RWPE2 (cell line): Measurements from ENCODE around the gene CNTNAP2.
"Not testable (repeated sequence)": the region's sequence is repeated elsewhere in the genome, so short reads cannot be mapped to it uniquely, and the experiment has no call there.

ENCODE experiments used
- ATAC-seq: fragments of 200-7000 bp; cut with Tn5 transposase; 3 replicates; pipeline ENCODE4 v1.9.1; 2021; ENCODE audit warnings: low read depth
- DNase-seq: peaks from one replicate; pipeline ENCODE4 v3.0.0-alpha.2; 2020; ENCODE audit warnings: low spot score
- H3K27ac ChIP-seq: fragments of 450-650 bp; 2 replicates; pipeline ENCODE4 v1.5.1; 2017; ENCODE audit warnings: mild to moderate bottlenecking; ENCODE audit not compliant: poor library complexity, severe bottlenecking
- H3K27me3 ChIP-seq: fragments of 250-450 bp; sonication (Bioruptor Pico); 2 replicates; pipeline ENCODE4 v1.5.1; 2021; ENCODE audit warnings: mild to moderate bottlenecking, moderate library complexity; ENCODE audit not compliant: insufficient read depth, poor library complexity, severe bottlenecking
- H3K36me3 ChIP-seq: fragments of 250-450 bp; sonication (Bioruptor Pico); 2 replicates; pipeline ENCODE4 v1.5.1; 2020; ENCODE audit warnings: low read depth, mild to moderate bottlenecking, moderate library complexity
- H3K4me1 ChIP-seq: fragments of 250-450 bp; sonication (Bioruptor Pico); 2 replicates; pipeline ENCODE4 v1.5.1; 2021; ENCODE audit warnings: mild to moderate bottlenecking, moderate library complexity; ENCODE audit not compliant: insufficient read depth, poor library complexity, severe bottlenecking
- H3K4me3 ChIP-seq: fragments of 250-450 bp; sonication (Bioruptor Pico); 2 replicates; pipeline ENCODE4 v1.5.1; 2021; ENCODE audit warnings: mild to moderate bottlenecking, moderate library complexity; ENCODE audit not compliant: severe bottlenecking
- H3K9me3 ChIP-seq: fragments of 250-450 bp; sonication (Bioruptor Pico); 2 replicates; pipeline ENCODE4 v1.5.1; 2021; ENCODE audit warnings: mild to moderate bottlenecking, moderate library complexity; ENCODE audit not compliant: severe bottlenecking
- TF ChIP-seq, protein P1 (sequence below): fragments of 450-650 bp; IDR thresholded peaks from one replicate; pipeline ENCODE4 v1.5.1; 2017; ENCODE audit warnings: mild to moderate bottlenecking, moderate library complexity; ENCODE audit not compliant: poor library complexity, severe bottlenecking

The CNTNAP2 gene

DNA sequence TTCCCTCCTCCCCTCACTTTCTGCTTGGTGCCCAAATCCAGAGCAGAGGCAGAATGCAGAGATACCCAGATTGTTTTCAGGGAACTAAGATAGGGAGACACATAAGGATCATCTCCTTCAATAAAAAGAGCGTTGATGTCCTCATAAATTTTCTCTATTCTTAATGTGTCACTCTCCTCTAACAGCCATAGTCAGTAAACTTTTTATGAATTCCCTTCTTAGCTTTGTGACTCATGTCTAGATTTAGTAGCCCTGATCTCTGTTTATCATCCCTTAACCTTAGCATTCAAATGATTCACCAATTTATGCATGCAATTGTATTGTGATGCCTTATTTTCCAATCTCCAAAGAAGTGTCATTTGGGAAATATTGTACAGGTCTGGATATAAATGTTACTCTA, 1478.4 kb downstream of the CNTNAP2 start:
- Histone ChIP-seq H3K9me3 (no peaks in the 10 kb centered on the region), H3K36me3 (no peaks in the 10 kb centered on the region), H3K27me3 (no peaks in the 10 kb centered on the region), H3K4me3 (no peak overlapping the region), H3K4me1 (no peaks in the 10 kb centered on the region), H3K27ac (no peak overlapping the region)
- no peak for ATAC-seq
- TF ChIP-seq, protein P1, sequence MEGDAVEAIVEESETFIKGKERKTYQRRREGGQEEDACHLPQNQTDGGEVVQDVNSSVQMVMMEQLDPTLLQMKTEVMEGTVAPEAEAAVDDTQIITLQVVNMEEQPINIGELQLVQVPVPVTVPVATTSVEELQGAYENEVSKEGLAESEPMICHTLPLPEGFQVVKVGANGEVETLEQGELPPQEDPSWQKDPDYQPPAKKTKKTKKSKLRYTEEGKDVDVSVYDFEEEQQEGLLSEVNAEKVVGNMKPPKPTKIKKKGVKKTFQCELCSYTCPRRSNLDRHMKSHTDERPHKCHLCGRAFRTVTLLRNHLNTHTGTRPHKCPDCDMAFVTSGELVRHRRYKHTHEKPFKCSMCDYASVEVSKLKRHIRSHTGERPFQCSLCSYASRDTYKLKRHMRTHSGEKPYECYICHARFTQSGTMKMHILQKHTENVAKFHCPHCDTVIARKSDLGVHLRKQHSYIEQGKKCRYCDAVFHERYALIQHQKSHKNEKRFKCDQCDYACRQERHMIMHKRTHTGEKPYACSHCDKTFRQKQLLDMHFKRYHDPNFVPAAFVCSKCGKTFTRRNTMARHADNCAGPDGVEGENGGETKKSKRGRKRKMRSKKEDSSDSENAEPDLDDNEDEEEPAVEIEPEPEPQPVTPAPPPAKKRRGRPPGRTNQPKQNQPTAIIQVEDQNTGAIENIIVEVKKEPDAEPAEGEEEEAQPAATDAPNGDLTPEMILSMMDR, result no peak
- DNase-seq, result no peak

DNA sequence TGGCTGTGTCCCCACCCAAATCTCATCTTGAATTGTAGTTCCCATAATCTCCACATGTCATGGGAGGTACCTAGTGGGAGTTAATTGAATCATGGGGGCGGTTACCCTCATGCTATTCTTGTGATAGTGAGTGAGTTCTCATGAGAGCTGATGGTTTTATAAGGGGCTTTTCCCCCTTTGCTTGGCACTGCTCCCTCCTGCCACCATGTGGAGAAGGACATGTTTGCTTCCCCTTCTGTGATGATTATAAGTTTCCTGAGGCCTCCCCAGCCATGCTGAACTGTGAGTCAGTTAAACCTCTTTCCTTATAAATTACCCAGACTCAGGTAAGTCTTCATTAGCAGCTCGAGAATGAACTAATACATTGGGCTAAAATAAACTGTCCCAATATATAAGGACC, 1482.1 kb downstream of the CNTNAP2 start:
- H3K27ac ChIP-seq, ATAC-seq, H3K4me3 ChIP-seq, DNase-seq, H3K27me3 ChIP-seq, H3K4me1 ChIP-seq, H3K36me3 ChIP-seq, H3K9me3 ChIP-seq: not testable (repeated sequence)
- TF ChIP-seq, protein P1, result peak; percentile 10

DNA sequence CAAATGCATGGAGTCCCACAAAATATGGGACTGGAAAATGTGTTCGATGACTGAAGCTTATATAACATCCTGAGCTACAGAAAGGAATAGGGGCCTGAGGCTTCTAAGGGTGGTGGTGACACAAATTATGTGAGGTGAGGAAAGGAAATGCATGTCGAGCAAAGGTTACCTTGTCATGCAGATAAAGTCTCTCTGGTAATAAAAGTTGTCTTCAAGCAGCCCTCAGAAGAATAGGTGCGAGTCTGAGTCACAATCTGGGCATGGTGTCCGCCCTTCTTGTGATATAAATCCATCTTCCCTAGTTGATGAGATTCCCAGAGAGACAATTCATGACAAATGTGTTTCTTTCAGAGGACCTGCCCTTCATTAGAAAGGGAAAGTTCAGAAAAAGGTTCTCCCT, 1488.7 kb downstream of the CNTNAP2 start:
- Histone ChIP-seq H3K4me1 (no peaks in the 10 kb centered on the region), H3K36me3 (no peaks in the 10 kb centered on the region), H3K27ac (no peak overlapping the region), H3K4me3 (no peak overlapping the region), H3K27me3 (no peaks in the 10 kb centered on the region), H3K9me3 (no peaks in the 10 kb centered on the region)
- TF ChIP-seq, protein P1, result no peak
- no peak for DNase-seq
- no peak for ATAC-seq

GRCh38 chr7:147607157-147607800, 1490.7 kb downstream of the CNTNAP2 start:
- ATAC-seq, result no peak

DNA sequence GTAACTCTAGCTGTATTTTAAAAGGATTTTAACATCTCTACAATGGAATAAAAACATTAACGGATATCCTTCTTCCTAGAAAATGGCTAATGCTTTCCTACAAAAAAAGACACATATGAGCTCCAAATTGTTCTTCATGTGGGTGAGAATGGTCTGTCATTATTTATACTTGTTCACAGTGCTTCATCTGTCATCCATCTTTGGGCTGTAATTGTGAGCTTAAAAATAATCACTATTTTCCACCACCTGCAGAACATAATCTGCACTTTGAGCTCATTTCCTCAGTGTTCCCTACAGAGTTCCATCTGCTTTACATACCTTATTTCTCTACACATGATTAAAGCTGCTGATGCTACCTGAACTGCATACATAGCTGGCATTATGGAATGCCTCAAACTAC, 1494.8 kb downstream of the CNTNAP2 start:
- no peaks in the 10 kb centered on the region for H3K9me3 ChIP-seq
- no peaks in the 10 kb centered on the region for H3K4me1 ChIP-seq
- no peaks in the 10 kb centered on the region for H3K27me3 ChIP-seq
- H3K36me3 ChIP-seq, result no peaks in the 10 kb centered on the region
- H3K4me3 ChIP-seq, result no peak overlapping the region
- H3K27ac ChIP-seq, result no peak overlapping the region
- ATAC-seq (no peak), DNase-seq (no peak)
- TF ChIP-seq, protein P1, result no peak

More at GRCh38 chr7:147607157-147607800, 1490.7 kb downstream of the CNTNAP2 start:
- Histone ChIP-seq H3K9me3 (no peaks in the 10 kb centered on the region), H3K36me3 (no peaks in the 10 kb centered on the region), H3K27me3 (no peaks in the 10 kb centered on the region), H3K4me1 (no peaks in the 10 kb centered on the region), H3K4me3 (no peak overlapping the region), H3K27ac (no peak overlapping the region)
- no peak for DNase-seq
- TF ChIP-seq, protein P1, result no peak
